Epithelial cell of proximal tubule (primary cell): ENCODE results near the gene DIP2B. TPM values are rescaled to one million over a fixed set of nuclear protein-coding genes. Genes with fewer than 3 reads are reported as not detected.

Experiments used
- DNase-seq: peaks from one replicate; pipeline ENCODE4 v3.0.0-alpha.2; 2011; ENCODE audit warnings: low read depth
- H3K4me3 ChIP-seq: 2 replicates; pipeline ENCODE4 v1.5.1; 2011; ENCODE audit warnings: low read depth, mild to moderate bottlenecking, low read length
- total RNA-seq: library from RNA; depleted of rRNA; stranded (reverse); fragments of >200 nt; gene quantifications from 2 replicates; pipeline ENCODE4 v1.2.3, GENCODE V29; 2015
- TF ChIP-seq, protein P1 (sequence below): conservative IDR thresholded peaks from 2 replicates; pipeline ENCODE4 v1.5.1; 2012; ENCODE audit warnings: low read depth, mild to moderate bottlenecking, low read length

DIP2B gene
- total RNA-seq, 1 donor from 2014 or later: 21.6 TPM

GRCh38 chr12:50610171-50610570 lies 105.4 kb downstream of the DIP2B start:
- no peak overlapping the region for H3K4me3 ChIP-seq
- TF ChIP-seq, protein P1, sequence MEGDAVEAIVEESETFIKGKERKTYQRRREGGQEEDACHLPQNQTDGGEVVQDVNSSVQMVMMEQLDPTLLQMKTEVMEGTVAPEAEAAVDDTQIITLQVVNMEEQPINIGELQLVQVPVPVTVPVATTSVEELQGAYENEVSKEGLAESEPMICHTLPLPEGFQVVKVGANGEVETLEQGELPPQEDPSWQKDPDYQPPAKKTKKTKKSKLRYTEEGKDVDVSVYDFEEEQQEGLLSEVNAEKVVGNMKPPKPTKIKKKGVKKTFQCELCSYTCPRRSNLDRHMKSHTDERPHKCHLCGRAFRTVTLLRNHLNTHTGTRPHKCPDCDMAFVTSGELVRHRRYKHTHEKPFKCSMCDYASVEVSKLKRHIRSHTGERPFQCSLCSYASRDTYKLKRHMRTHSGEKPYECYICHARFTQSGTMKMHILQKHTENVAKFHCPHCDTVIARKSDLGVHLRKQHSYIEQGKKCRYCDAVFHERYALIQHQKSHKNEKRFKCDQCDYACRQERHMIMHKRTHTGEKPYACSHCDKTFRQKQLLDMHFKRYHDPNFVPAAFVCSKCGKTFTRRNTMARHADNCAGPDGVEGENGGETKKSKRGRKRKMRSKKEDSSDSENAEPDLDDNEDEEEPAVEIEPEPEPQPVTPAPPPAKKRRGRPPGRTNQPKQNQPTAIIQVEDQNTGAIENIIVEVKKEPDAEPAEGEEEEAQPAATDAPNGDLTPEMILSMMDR: no peak
- DNase-seq: no peak

DNA sequence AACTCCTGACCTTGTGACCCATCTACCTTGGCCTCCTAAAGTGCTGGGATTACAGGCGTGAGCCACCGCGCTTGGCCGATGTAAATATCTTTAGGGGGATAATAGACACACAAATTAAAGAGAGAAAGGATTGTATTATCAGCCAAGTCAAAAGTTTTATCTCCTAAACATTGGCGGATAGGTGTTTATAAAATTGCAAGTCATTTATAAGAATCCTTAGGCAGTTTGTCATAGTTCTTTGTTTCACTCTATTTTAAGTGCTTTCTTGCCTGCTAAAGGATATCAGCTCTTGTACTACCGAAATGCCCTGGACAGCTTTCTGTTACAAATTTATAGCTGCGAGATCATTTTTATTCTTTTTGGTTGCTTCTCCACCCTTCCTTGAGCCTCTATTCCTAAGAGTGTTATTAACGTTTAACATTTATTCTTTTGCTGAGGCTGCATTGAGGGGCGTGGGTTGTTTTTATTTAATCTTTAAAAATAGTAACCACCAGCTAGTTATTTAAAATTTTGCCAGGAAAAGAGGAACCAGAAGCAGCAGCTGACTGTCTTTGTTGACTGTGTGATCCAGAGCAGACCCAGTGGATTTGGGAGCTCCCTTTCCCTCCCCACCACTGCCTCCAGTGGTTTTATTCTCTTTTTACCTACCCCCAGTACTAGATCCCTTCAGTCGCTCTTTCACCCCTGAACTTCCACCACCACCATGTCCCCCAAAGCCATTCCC lies 106.4 kb downstream of the DIP2B start:
- TF ChIP-seq, protein P1: no peak
- DNase-seq: no peak
- H3K4me3 ChIP-seq: no peak overlapping the region

- no peak for DNase-seq
- no peak overlapping the region for H3K4me3 ChIP-seq
- TF ChIP-seq, protein P1: no peak
Measured at GRCh38 chr12:50612882-50613281, 108.1 kb downstream of the DIP2B start.

GRCh38 chr12:50613463-50613862 lies 108.7 kb downstream of the DIP2B start:
- DNase-seq: no peak
- TF ChIP-seq, protein P1: no peak
- no peak overlapping the region for H3K4me3 ChIP-seq

- no peak for DNase-seq
- H3K4me3 ChIP-seq: no peak overlapping the region
- TF ChIP-seq, protein P1: no peak
Measured at GRCh38 chr12:50614167-50614759, 109.5 kb downstream of the DIP2B start.

- DNase-seq: no peak
- TF ChIP-seq, protein P1: no peak
- no peak overlapping the region for H3K4me3 ChIP-seq
Measured at GRCh38 chr12:50615145-50615906, 110.5 kb downstream of the DIP2B start.
